Endothelial cell of umbilical vein (primary cell): ENCODE measurements around the gene MPND. TPM values are rescaled to one million over a fixed set of nuclear protein-coding genes. Genes with fewer than 3 reads are reported as not detected.
"Not testable (repeated sequence)": the region's sequence is repeated elsewhere in the genome, so short reads cannot be mapped to it uniquely, and the experiment has no call there.

ENCODE experiments used
- BruUV-seq: library from RNA; stranded (reverse); fragments of 400-500 nt; replicated peaks from 2 replicates; lab custom pipeline; 2021; lab: Mats Ljungman, UMichigan
- CTCF ChIA-PET: fragments of 300-600, 350-600 bp; sonication (Branson Sonifier 250); formaldehyde crosslinking; loops from one replicate; lab custom pipeline; 2021; ENCODE audit warnings: antibody characterized with exemption, inconsistent platforms; lab: Charles Lee
- POLR2A ChIA-PET: fragments of 300-600, 350-600 bp; sonication (Branson Sonifier 250); formaldehyde crosslinking; loops from one replicate; lab custom pipeline; 2021; ENCODE audit warnings: antibody characterized with exemption, inconsistent platforms; lab: Charles Lee
- DNase-seq: peaks from one replicate; pipeline ENCODE4 v3.0.0-alpha.2; 2011; ENCODE audit warnings: low read depth, low spot score
- FAIRE-seq: peaks from 2 replicates; lab custom pipeline; 2011; peaks lifted over from hg19 to GRCh38; lab: Jason Lieb, UNC
- H2AFZ ChIP-seq: 2 replicates; pipeline ENCODE4 v1.6.0; 2012; ENCODE audit warnings: low read depth, low read length, control low read depth, inconsistent platforms
- H3K27ac ChIP-seq: 2 replicates; pipeline ENCODE4 v1.5.1; 2011; ENCODE audit warnings: low read depth, mild to moderate bottlenecking, control low read depth, low read length, moderate library complexity; ENCODE audit not compliant: insufficient read depth
- H3K27me3 ChIP-seq, 2 experiments: 2 replicates each; pipeline versions ENCODE4 v1.6.0 to v1.6.1; 2011; ENCODE audit warnings: low read length in 2 of 2, mixed read lengths in 1 of 2; ENCODE audit not compliant: control insufficient read depth in 2 of 2, insufficient read depth in 2 of 2
- H3K36me3 ChIP-seq, 2 experiments: 2 replicates in 1 of 2; 3 replicates in 1 of 2; pipeline ENCODE4 v1.5.1; 2011; ENCODE audit warnings: low read length in 2 of 2, mild to moderate bottlenecking in 1 of 2, moderate library complexity in 1 of 2; ENCODE audit not compliant: control insufficient read depth in 2 of 2, insufficient read depth in 2 of 2; ENCODE audit errors: extremely low read depth in 1 of 2
- H3K4me1 ChIP-seq: 3 replicates; pipeline ENCODE4 v1.5.1; 2011; ENCODE audit warnings: mild to moderate bottlenecking, low read length; ENCODE audit not compliant: control insufficient read depth, insufficient read depth; ENCODE audit errors: extremely low read depth
- H3K4me2 ChIP-seq: 2 replicates; pipeline ENCODE4 v1.6.1; 2011; ENCODE audit warnings: low read length, control low read depth, mixed read lengths; ENCODE audit not compliant: insufficient read depth
- H3K4me3 ChIP-seq, 3 experiments: fragments of 200-600 bp in 1 of 3; sonication (generic), shearing (Covaris generic) in 1 of 3; replicated peaks in 1 of 3; 2 replicates each; pipeline ENCODE4 v1.5.1; 2011 to 2016; ENCODE audit warnings: control low read depth in 3 of 3, low read length in 3 of 3, mild to moderate bottlenecking in 2 of 3, inconsistent platforms in 1 of 3, low read depth in 1 of 3, moderate library complexity in 1 of 3; ENCODE audit not compliant: insufficient read depth in 1 of 3
- H3K79me2 ChIP-seq: 2 replicates; pipeline ENCODE4 v1.6.0; 2012; ENCODE audit warnings: low read length, inconsistent platforms; ENCODE audit not compliant: control insufficient read depth, insufficient read depth
- H3K9ac ChIP-seq: replicated peaks from 2 replicates; pipeline ENCODE3; 2011; ENCODE audit warnings: low read length, control low read depth; ENCODE audit not compliant: insufficient read depth; ENCODE audit errors: extremely low read depth
- H3K9me1 ChIP-seq: replicated peaks from 3 replicates; pipeline ENCODE4 v1.6.0; 2011; ENCODE audit warnings: mild to moderate bottlenecking, low read length; ENCODE audit not compliant: control insufficient read depth, insufficient read depth; ENCODE audit errors: extremely low read depth
- H3K9me3 ChIP-seq: replicated peaks from 2 replicates; pipeline ENCODE4 v1.5.1; 2012; ENCODE audit warnings: low read length, inconsistent platforms; ENCODE audit not compliant: control insufficient read depth, insufficient read depth
- H4K20me1 ChIP-seq: replicated peaks from 2 replicates; pipeline ENCODE3; 2011; ENCODE audit warnings: mild to moderate bottlenecking, low read length; ENCODE audit not compliant: control insufficient read depth, insufficient read depth; ENCODE audit errors: extremely low read depth
- EZH2 ChIP-seq: IDR thresholded peaks from 2 replicates; pipeline ENCODE4 v1.6.1; 2012; ENCODE audit warnings: borderline replicate concordance, low read depth, mild to moderate bottlenecking, moderate library complexity, low read length, inconsistent platforms; ENCODE audit not compliant: severe bottlenecking
- GATA2 ChIP-seq: IDR thresholded peaks from 2 replicates; pipeline ENCODE4 v1.7.0; 2011; ENCODE audit warnings: low read depth, mild to moderate bottlenecking, moderate library complexity, mixed read lengths, low read length; ENCODE audit not compliant: insufficient read length, insufficient read depth
- MAX ChIP-seq: IDR thresholded peaks from 2 replicates; pipeline ENCODE4 v1.6.1; 2011; ENCODE audit not compliant: insufficient read depth, insufficient read length
- MYC ChIP-seq: IDR thresholded peaks from one replicate; pipeline ENCODE4 v1.6.1; 2011; ENCODE audit warnings: mild to moderate bottlenecking, low read depth, low read length
- POLR2A ChIP-seq: IDR thresholded peaks from 2 replicates; pipeline ENCODE4 v1.6.1; 2012; ENCODE audit warnings: low read depth, mild to moderate bottlenecking, control low read depth, low read length
- POLR2AphosphoS5 ChIP-seq: IDR thresholded peaks from 2 replicates; pipeline ENCODE4 v1.6.1; 2012; ENCODE audit warnings: low read depth, mild to moderate bottlenecking, control low read depth, low read length, moderate library complexity; ENCODE audit not compliant: insufficient read depth
- dilution Hi-C: fragments of 300-500 bp; cut with MboI; formaldehyde crosslinking; loops from one replicate; pipeline ENCODE4 v1.15.0; 2019; ENCODE audit warnings: low sequenced_read_pairs; ENCODE audit not compliant: extremely low pct_ligation_motif_present
- intact Hi-C: fragments of 100-400 bp; cut with micrococcal nuclease; formaldehyde crosslinking; loops from one replicate; pipeline ENCODE4 v1.10.0; 2022
- polyA plus RNA-seq, 4 experiments: library from polyadenylated mRNA; depleted of rRNA in 3 of 4; stranded (reverse) in 3 of 4; unstranded in 1 of 4; fragments of >200 nt; gene quantifications; 2 replicates each; pipeline versions ENCODE4 v1.2.1 to v1.2.3, GENCODE V29; 2011 to 2012; ENCODE audit warnings: missing spikeins in 1 of 4
- total RNA-seq: library from RNA; stranded (reverse); gene quantifications from 2 replicates; pipeline ENCODE4 v1.2.3, GENCODE V29; 2021

Gene MPND
- total and polyA plus RNA-seq, 2 donors (not counting 3 experiments of a cell fraction or from before 2014, with no cell fraction given): 14.8 to 21.1 TPM

- no peak overlapping the region for H3K9ac ChIP-seq
- BruUV-seq: no TSS peak
- intact Hi-C loops: loop anchor here (1.0 kb wide), 1 partner anchor 15 kb away; the partner anchor contains the start of gene MPND
- peak overlapping the region; percentile 48 for H3K4me2 ChIP-seq
- dilution Hi-C loops: no loop called here
- no peaks in the 10 kb centered on the region for H3K27me3 ChIP-seq
- H3K27ac ChIP-seq: no peak overlapping the region
- ChIA-PET POLR2A (interaction anchor here (0.6 to 1.1 kb wide), 2 partner anchors 14 to 42 kb away, joined by 3 to 6 read pairs; partner anchors contain the start of gene MPND), CTCF (interaction anchor here (0.6 to 0.8 kb wide), 2 partner anchors 61 to 81 kb away, joined by 3 to 4 read pairs; partner anchors contain the start of gene YJU2)
- H2AFZ ChIP-seq: peak overlapping the region; percentile 44
- no peaks in the 10 kb centered on the region for H4K20me1 ChIP-seq
- peak; percentile 96 for FAIRE-seq
- no peaks in the 10 kb centered on the region for H3K9me3 ChIP-seq
- peaks cover 3% of the 10 kb centered on the region for H3K4me1 ChIP-seq
- TF ChIP-seq MYC (peak; percentile 74), POLR2A (peak; percentile 48), GATA2 (no peak), POLR2AphosphoS5 (peak; percentile 15), MAX (peak; percentile 80), EZH2 (no peak)
- H3K36me3 ChIP-seq: no peaks in the 10 kb centered on the region
- H3K4me3 ChIP-seq: peak overlapping the region in 2 of 3 experiments; percentile 2 to 24
- no peaks in the 10 kb centered on the region for H3K9me1 ChIP-seq
- DNase-seq: peak; percentile 82
- no peaks in the 10 kb centered on the region for H3K79me2 ChIP-seq
Observed at GRCh38 chr19:4328243-4328990, 14.9 kb upstream of the MPND start.

DNA sequence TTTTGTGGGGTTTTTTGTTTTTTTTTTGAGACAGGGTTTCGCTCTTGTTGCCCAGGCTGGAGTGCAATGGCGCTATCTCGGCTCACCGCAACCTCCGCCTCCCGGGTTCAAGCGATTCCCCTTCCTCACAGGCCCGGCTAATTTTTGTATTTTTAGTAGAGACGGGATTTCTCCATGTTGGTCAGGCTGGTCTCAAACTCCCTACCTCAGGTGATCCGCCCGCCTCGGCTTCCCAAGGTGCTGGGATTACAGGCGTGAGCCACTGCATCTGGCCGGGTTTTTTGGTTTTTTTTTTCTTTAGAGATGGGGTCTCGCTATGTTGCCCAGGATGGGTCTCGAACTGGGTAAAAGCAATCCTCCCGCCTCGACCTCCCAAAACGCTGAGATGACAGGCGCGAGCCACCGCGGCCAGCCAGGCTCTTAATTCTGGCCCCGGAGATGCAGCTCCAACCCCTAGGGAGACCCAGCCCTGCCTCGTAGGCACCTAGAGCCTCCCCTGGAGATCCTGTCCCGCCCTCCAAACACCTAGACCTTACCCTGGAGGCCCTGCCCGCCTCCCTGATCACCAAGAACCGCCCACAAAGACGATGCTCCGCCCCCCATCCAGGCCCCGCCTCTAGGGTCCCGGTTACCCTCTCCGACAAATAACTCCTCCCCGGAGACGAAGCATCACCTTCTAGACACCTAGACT is 14.2 kb upstream of the MPND start:
- H3K27ac ChIP-seq, H3K9me3 ChIP-seq, H3K9ac ChIP-seq, H3K9me1 ChIP-seq, H3K27me3 ChIP-seq, FAIRE-seq, H3K79me2 ChIP-seq, H3K36me3 ChIP-seq, CTCF ChIA-PET, POLR2A ChIA-PET, H4K20me1 ChIP-seq, DNase-seq, dilution Hi-C loops, H3K4me1 ChIP-seq: not testable (repeated sequence)
- H3K4me3 ChIP-seq: peak overlapping the region in 2 of 3 experiments; percentile 2 to 24
- intact Hi-C loops: loop anchor here (1.0 kb wide), 1 partner anchor 14 kb away; the partner anchor contains the start of gene MPND
- peak overlapping the region; percentile 44 for H2AFZ ChIP-seq
- peak overlapping the region; percentile 48 for H3K4me2 ChIP-seq
- BruUV-seq: TSS peak; percentile 67
